ENCODE data around the gene NDST3. TPM values are rescaled to one million over a fixed set of nuclear protein-coding genes. Genes with fewer than 3 reads are reported as not detected.
A peak's percentile ranks its signal among the peaks of the same experiment; 100 is the strongest.

NDST3 gene
- total RNA-seq, 1 donor = not detected

GRCh38 chr4:118099106-118099505, 64.8 kb downstream of the NDST3 start:
- H3K4me3 ChIP-seq (ENCODE audit: low read depth, low read length) = no peak overlapping the region
- no peak for TF ChIP-seq CTCF (IDR thresholded peaks at IDR 0.05; ENCODE audit: insufficient read depth, low read length)
- DNase-seq (ENCODE audit: low read depth) = no peak

DNA sequence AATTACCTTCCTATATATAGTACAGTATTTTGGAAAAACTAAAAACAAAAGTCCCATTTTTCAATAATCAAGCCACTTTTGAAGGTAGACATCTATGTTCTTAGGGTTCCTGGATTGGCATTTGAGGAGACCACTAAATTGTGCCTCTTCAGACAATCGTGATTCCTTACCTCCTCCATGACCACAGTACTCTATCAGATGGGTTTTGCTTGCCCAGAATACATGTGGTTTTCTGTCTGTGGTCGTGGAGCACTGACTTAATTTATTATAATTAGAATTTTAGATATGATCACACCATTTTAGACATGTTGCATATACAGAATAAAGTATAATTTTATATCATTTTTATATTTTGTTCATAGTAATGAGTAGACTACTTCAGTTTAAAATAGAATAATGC, 67.9 kb downstream of the NDST3 start:
- no peak overlapping the region for H3K4me3 ChIP-seq (ENCODE audit: low read depth, low read length)
- no peak for TF ChIP-seq CTCF (IDR thresholded peaks at IDR 0.05; ENCODE audit: insufficient read depth, low read length)
- no peak for DNase-seq (ENCODE audit: low read depth)

- no peak for TF ChIP-seq CTCF (IDR thresholded peaks at IDR 0.05; ENCODE audit: insufficient read depth, low read length)
- no peak overlapping the region for H3K4me3 ChIP-seq (ENCODE audit: low read depth, low read length)
- peak; percentile 0 for DNase-seq (ENCODE audit: low read depth)
Measured at GRCh38 chr4:118112117-118113046, 78.1 kb downstream of the NDST3 start.

DNA sequence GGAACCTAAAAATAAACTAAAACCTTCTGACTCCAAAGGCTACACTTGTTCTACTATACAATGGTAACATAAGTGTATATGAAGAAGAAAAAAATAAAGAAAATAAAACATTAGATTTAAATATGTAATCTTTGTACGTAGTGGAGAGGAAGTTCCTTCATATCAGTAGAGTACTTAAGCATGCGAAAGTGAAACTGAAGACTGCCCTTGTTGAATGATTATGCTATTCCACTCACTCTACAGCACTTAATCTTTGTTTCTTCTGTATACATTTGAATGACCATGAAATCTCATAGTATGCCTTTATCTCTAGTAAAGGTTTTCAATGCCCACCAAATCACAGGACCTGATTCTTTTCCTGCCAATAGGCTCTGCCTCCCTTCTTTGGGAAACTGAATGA, 78.9 kb downstream of the NDST3 start:
- H3K4me3 ChIP-seq (ENCODE audit: low read depth, low read length) = no peak overlapping the region
- TF ChIP-seq CTCF (IDR thresholded peaks at IDR 0.05; ENCODE audit: insufficient read depth, low read length) = no peak
- DNase-seq (ENCODE audit: low read depth) = no peak

DNA sequence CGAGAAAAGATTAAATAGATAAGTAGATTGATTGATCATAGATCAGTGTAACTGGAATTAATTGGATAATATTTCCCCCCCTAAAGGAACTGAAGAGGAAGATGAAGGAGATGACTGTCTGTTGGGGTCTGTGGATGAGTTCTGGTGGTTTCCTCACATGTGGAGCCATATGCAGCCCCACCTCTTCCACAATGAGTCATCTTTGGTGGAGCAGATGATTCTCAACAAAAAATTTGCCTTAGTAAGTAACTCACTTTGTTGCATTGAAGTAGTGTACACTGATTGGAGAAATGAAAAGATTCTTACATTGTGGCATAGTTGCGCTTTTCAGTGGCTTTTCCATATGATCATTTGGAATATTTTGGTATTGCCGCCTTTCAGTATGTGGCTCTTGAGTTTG, 80.4 kb downstream of the NDST3 start:
- no peak overlapping the region for H3K4me3 ChIP-seq (ENCODE audit: low read depth, low read length)
- TF ChIP-seq CTCF (IDR thresholded peaks at IDR 0.05; ENCODE audit: insufficient read depth, low read length) = no peak
- no peak for DNase-seq (ENCODE audit: low read depth)

DNA sequence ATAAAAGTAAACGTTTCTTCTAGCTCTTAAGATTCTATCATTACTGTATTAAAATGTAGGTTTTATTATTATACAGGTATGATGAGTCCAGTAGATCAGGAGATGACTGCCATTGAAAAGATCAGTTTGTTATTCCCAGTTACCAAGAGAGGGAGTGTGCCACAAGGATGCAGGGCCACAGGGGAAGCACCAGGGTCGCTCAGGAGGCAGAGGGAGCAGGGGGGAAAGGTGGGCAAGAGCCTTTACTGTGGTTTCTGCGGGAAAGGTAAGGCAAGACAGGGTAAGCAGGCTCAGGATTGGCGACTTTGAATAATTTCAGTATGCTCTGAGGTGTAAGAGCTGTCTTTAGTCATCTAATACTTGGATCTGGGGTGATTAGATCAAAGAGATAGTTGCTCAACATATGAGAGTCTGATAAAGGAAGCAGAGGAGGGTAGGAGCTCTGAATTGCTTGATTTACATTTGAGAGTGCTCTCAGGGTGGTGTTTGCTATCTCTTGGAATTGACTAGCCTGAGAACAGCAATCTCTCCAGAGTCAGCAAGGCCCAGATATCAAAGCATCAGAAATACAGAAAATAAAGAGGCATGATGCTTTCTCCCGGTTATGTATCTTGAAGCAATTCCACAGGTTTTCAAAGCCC, 86.0 kb downstream of the NDST3 start:
- no peak overlapping the region for H3K4me3 ChIP-seq (ENCODE audit: low read depth, low read length)
- DNase-seq (ENCODE audit: low read depth) = no peak
- TF ChIP-seq CTCF (IDR thresholded peaks at IDR 0.05; ENCODE audit: insufficient read depth, low read length) = no peak
